ENCODE data around the gene GJB3.
A peak's percentile ranks its signal among the peaks of the same experiment; 100 is the strongest.
"Not testable (repeated sequence)": the region's sequence is repeated elsewhere in the genome, so short reads cannot be mapped to it uniquely, and the experiment has no call there.

GJB3 gene

GRCh38 chr1:34786521-34787325 is 5.7 kb downstream of the GJB3 start:
- peak; percentile 20 for DNase-seq (ENCODE audit: low read depth)

- DNase-seq (ENCODE audit: low read depth): no peak
Measured at GRCh38 chr1:34787461-34788420, 6.7 kb downstream of the GJB3 start.

- no peak for DNase-seq (ENCODE audit: low read depth)
Measured at GRCh38 chr1:34790985-34791384, 10.0 kb downstream of the GJB3 start.

GRCh38 chr1:34792424-34792823 is 11.4 kb downstream of the GJB3 start:
- no peak for DNase-seq (ENCODE audit: low read depth)

GRCh38 chr1:34792868-34793727 is 12.1 kb downstream of the GJB3 start, which contains the start of gene GJA4:
Gene GJA4 (plus strand): TSS chr1:34792999. CDS start chr1:34794214, 1,215 bp downstream.
- no peak for DNase-seq (ENCODE audit: low read depth)

GRCh38 chr1:34794001-34794789 is 13.2 kb downstream of the GJB3 start:
- no peak for DNase-seq (ENCODE audit: low read depth)

- DNase-seq (ENCODE audit: low read depth): no peak
Measured at GRCh38 chr1:34794790-34795180, 13.8 kb downstream of the GJB3 start.

- DNase-seq (ENCODE audit: low read depth): no peak
Measured at GRCh38 chr1:34795916-34796315, 14.9 kb downstream of the GJB3 start.

- DNase-seq (ENCODE audit: low read depth): no peak
Measured at GRCh38 chr1:34796990-34797389, 16.0 kb downstream of the GJB3 start.

GRCh38 chr1:34800214-34800613 is 19.2 kb downstream of the GJB3 start:
- no peak for DNase-seq (ENCODE audit: low read depth)

- DNase-seq (ENCODE audit: low read depth): no peak
Measured at GRCh38 chr1:34803770-34804169, 22.8 kb downstream of the GJB3 start.

GRCh38 chr1:34806396-34806795 is 25.4 kb downstream of the GJB3 start:
- no peak for DNase-seq (ENCODE audit: low read depth)

GRCh38 chr1:34808051-34808810 is 27.2 kb downstream of the GJB3 start:
- DNase-seq (ENCODE audit: low read depth): no peak

- DNase-seq (ENCODE audit: low read depth): not testable (repeated sequence)
Measured at GRCh38 chr1:34810781-34811180, 29.8 kb downstream of the GJB3 start.

- DNase-seq (ENCODE audit: low read depth): no peak
Measured at GRCh38 chr1:34816332-34816731, 35.3 kb downstream of the GJB3 start.

- no peak for DNase-seq (ENCODE audit: low read depth)
Measured at GRCh38 chr1:34816778-34817177, 35.8 kb downstream of the GJB3 start.

GRCh38 chr1:34818862-34819261 is 37.8 kb downstream of the GJB3 start:
- not testable (repeated sequence) for DNase-seq (ENCODE audit: low read depth)

- DNase-seq (ENCODE audit: low read depth): no peak
Measured at GRCh38 chr1:34822202-34822601, 41.2 kb downstream of the GJB3 start.

- DNase-seq (ENCODE audit: low read depth): no peak
Measured at GRCh38 chr1:34824817-34825454, 43.9 kb downstream of the GJB3 start.
